H9 (cell line): Measurements from ENCODE around the gene DUS1L. TPM values are rescaled to one million over a fixed set of nuclear protein-coding genes. Genes with fewer than 3 reads are reported as not detected.

Experiments used
- DNase-seq: peaks from one replicate; pipeline ENCODE4 v3.0.0-alpha.2; 2017
- H2AFZ ChIP-seq: one replicate; pipeline ENCODE4 v1.6.1; 2013; ENCODE audit warnings: mild to moderate bottlenecking, low read length, control low read depth, moderate library complexity
- H2AK5ac ChIP-seq: 2 replicates; pipeline ENCODE4 v1.6.1; 2013; ENCODE audit warnings: low read length, control low read depth, mixed read lengths; ENCODE audit not compliant: insufficient read length
- H2BK120ac ChIP-seq: one replicate; pipeline ENCODE4 v1.6.1; 2013; ENCODE audit warnings: low read depth, mild to moderate bottlenecking, low read length, control low read depth, inconsistent platforms; ENCODE audit not compliant: poor library complexity, severe bottlenecking
- H2BK12ac ChIP-seq: 2 replicates; pipeline ENCODE4 v1.6.1; 2013; ENCODE audit warnings: low read length, control low read depth, mixed read lengths, low read depth; ENCODE audit not compliant: insufficient read length
- H2BK15ac ChIP-seq: 2 replicates; pipeline ENCODE4 v1.6.1; 2013; ENCODE audit warnings: low read depth, low read length, control low read depth
- H2BK20ac ChIP-seq: one replicate; pipeline ENCODE4 v1.6.1; 2013; ENCODE audit warnings: low read depth, mild to moderate bottlenecking, low read length, control low read depth, inconsistent platforms; ENCODE audit not compliant: poor library complexity, severe bottlenecking
- H2BK5ac ChIP-seq: 2 replicates; pipeline ENCODE4 v1.6.1; 2013; ENCODE audit warnings: low read length, control low read depth, mixed read lengths; ENCODE audit not compliant: insufficient read length
- H3K14ac ChIP-seq: 2 replicates; pipeline ENCODE4 v1.6.1; 2013; ENCODE audit warnings: low read length, control low read depth; ENCODE audit not compliant: insufficient read depth
- H3K18ac ChIP-seq: 2 replicates; pipeline ENCODE4 v1.6.1; 2013; ENCODE audit warnings: low read depth, mild to moderate bottlenecking, mixed read lengths, low read length, control low read depth; ENCODE audit not compliant: insufficient read length
- H3K23ac ChIP-seq: 2 replicates; pipeline ENCODE4 v1.6.1; 2013; ENCODE audit warnings: low read length, control low read depth, mixed read lengths, low read depth; ENCODE audit not compliant: insufficient read length
- H3K23me2 ChIP-seq: 2 replicates; pipeline ENCODE4 v1.6.1; 2013; ENCODE audit warnings: low read depth, mild to moderate bottlenecking, mixed read lengths, low read length, control low read depth; ENCODE audit not compliant: insufficient read length, poor library complexity, severe bottlenecking
- H3K27ac ChIP-seq: 2 replicates; pipeline ENCODE4 v1.5.1; 2013; ENCODE audit warnings: low read length, control low read depth, mixed read lengths, low read depth; ENCODE audit not compliant: insufficient read length
- H3K27me3 ChIP-seq: 2 replicates; pipeline ENCODE4 v1.6.1; 2013; ENCODE audit warnings: low read length, control low read depth, inconsistent platforms; ENCODE audit not compliant: insufficient read depth
- H3K4ac ChIP-seq: 2 replicates; pipeline ENCODE4 v1.6.1; 2013; ENCODE audit warnings: low read depth, mild to moderate bottlenecking, control low read depth, inconsistent platforms, low read length, moderate library complexity
- H3K4me1 ChIP-seq: 2 replicates; pipeline ENCODE4 v1.6.1; 2013; ENCODE audit warnings: low read length, control low read depth, inconsistent platforms; ENCODE audit not compliant: insufficient read depth
- H3K4me2 ChIP-seq: 2 replicates; pipeline ENCODE4 v1.6.1; 2013; ENCODE audit warnings: low read length, control low read depth, mixed read lengths; ENCODE audit not compliant: insufficient read length, insufficient read depth
- H3K56ac ChIP-seq: 2 replicates; pipeline ENCODE4 v1.6.1; 2013; ENCODE audit warnings: low read depth, mild to moderate bottlenecking, mixed read lengths, low read length, control low read depth; ENCODE audit not compliant: insufficient read length
- H3K79me1 ChIP-seq: 2 replicates; pipeline ENCODE4 v1.6.1; 2013; ENCODE audit warnings: low read depth, mild to moderate bottlenecking, moderate library complexity, low read length, control low read depth, inconsistent platforms; ENCODE audit not compliant: insufficient read depth, poor library complexity, severe bottlenecking
- H3K79me2 ChIP-seq: 2 replicates; pipeline ENCODE4 v1.6.1; 2013; ENCODE audit warnings: low read length, control low read depth, inconsistent platforms; ENCODE audit not compliant: insufficient read depth
- H3K9ac ChIP-seq: 2 replicates; pipeline ENCODE4 v1.6.1; 2013; ENCODE audit warnings: low read length, control low read depth, mixed read lengths; ENCODE audit not compliant: insufficient read length; ENCODE audit errors: extremely low read depth
- H3K9me3 ChIP-seq: one replicate; pipeline ENCODE4 v1.6.1; 2013; ENCODE audit warnings: low read depth, low read length, inconsistent platforms; ENCODE audit not compliant: control insufficient read depth
- H3T11ph ChIP-seq: one replicate; pipeline ENCODE4 v1.6.1; 2013; ENCODE audit warnings: mild to moderate bottlenecking, low read length, control low read depth, inconsistent platforms
- H4K20me1 ChIP-seq: one replicate; pipeline ENCODE4 v1.6.1; 2013; ENCODE audit not compliant: control insufficient read depth, insufficient read length, insufficient read depth
- H4K5ac ChIP-seq: 2 replicates; pipeline ENCODE4 v1.6.1; 2013; ENCODE audit warnings: low read depth, mild to moderate bottlenecking, mixed read lengths, low read length, control low read depth; ENCODE audit not compliant: insufficient read length
- H4K8ac ChIP-seq: replicated peaks from 2 replicates; pipeline ENCODE4 v1.6.1; 2013; ENCODE audit warnings: low read length, control low read depth, mixed read lengths, low read depth; ENCODE audit not compliant: insufficient read length
- H4K91ac ChIP-seq: 2 replicates; pipeline ENCODE4 v1.6.1; 2013; ENCODE audit warnings: low read depth, mild to moderate bottlenecking, moderate library complexity, mixed read lengths, low read length, control low read depth; ENCODE audit not compliant: insufficient read length
- H3K27ac Mint-ChIP-seq, 3 experiments: 2 replicates in 2 of 3; 3 replicates in 1 of 3; pipeline ENCODE4 v1.8.0; 2020 to 2021; ENCODE audit warnings: mixed read lengths in 3 of 3, mild to moderate bottlenecking in 1 of 3, moderate library complexity in 1 of 3
- H3K27me3 Mint-ChIP-seq: 2 replicates; pipeline ENCODE4 v1.8.0; 2021; ENCODE audit warnings: low read depth, mild to moderate bottlenecking, moderate library complexity, mixed read lengths
- H3K36me3 Mint-ChIP-seq, 3 experiments: 2 replicates in 2 of 3; 3 replicates in 1 of 3; pipeline ENCODE4 v1.8.0; 2020 to 2021; ENCODE audit warnings: low read depth in 3 of 3, mixed read lengths in 3 of 3; ENCODE audit not compliant: insufficient read depth in 1 of 3
- H3K4me1 Mint-ChIP-seq, 2 experiments: 2 replicates each; pipeline ENCODE4 v1.8.0; 2020; ENCODE audit warnings: mixed read lengths in 2 of 2
- H3K4me3 Mint-ChIP-seq, 2 experiments: 2 replicates in 1 of 2; 3 replicates in 1 of 2; pipeline ENCODE4 v1.8.0; 2020 to 2021; ENCODE audit warnings: mild to moderate bottlenecking in 2 of 2, mixed read lengths in 2 of 2, moderate library complexity in 1 of 2
- H3K9me3 Mint-ChIP-seq, 2 experiments: 2 replicates in 1 of 2; 3 replicates in 1 of 2; pipeline ENCODE4 v1.8.0; 2020; ENCODE audit warnings: mild to moderate bottlenecking in 2 of 2, mixed read lengths in 2 of 2, moderate library complexity in 1 of 2
- WGBS: extraction: QIAGEN DNeasy Blood & Tissue Kit; methylation state at CpG from one replicate; pipeline ENCODE4 v1.1.7; 2013; ENCODE audit warnings: missing lambda C conversion rate, low lambda C conversion rate, mixed read lengths; ENCODE audit not compliant: insufficient read length; ENCODE audit errors: extremely low coverage; 5-methylcytosine and 5-hydroxymethylcytosine counted together
- total RNA-seq: library from RNA; stranded (reverse); gene quantifications from 2 replicates; pipeline ENCODE4 v1.2.1, GENCODE V29; 2021
- TF ChIP-seq, protein P1 (sequence below): fragments of 200-600 bp; sonication (generic); conservative IDR thresholded peaks from 3 replicates; pipeline ENCODE4 v1.8.0; 2021; ENCODE audit warnings: antibody characterized with exemption, mild to moderate bottlenecking

Gene DUS1L
- total RNA-seq, 1 experiment from 2014 or later: 103 TPM

DNA sequence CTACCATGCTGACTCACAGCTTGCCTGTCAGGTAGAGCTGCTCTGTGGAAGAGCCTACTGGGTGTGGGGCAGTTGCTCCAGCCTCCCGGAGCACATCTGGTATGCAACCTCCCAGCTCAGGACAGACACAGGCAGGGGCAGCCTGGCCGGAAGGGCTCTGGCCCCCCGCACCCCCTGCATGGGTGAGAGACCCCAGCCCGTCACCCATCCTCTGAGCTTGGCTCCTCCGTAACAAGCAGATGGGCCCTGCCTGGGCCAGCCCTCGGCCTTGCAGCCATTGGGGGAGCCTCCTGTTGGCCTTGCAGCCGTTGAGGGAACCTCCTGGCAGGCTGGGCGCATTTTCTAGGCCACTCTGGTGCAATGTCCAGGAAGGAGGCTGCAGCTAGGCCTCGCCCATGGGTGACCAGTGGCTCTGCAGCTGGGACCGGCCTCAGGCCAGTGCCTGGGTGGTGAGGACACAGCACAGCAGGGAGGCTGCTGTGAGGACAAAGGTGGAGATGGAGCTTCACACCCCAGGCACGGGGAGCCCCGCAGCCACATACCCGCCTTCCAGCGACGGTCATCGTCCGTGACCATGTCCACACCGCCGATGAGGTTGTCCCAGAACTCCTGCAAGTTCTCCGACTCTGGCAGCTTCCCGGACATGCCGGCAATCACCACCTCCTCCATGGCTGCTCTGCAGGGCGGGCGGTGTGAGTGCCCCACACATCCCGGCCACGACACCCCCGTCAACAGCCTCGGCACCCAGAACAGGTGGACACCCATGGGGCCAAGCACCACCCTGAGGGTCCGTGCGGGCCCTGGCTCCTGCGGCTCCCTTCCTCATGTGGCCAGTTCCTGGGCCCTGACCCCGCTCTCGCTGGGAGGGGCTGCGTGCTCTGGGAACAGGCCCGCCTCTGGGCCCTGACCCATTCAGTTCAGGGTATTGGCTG lies 30.4 kb upstream of the DUS1L start:
- no CpG with 5 or more reads among the region's 35 CpGs for WGBS
- H3K9me3 ChIP-seq: no peaks in the 10 kb centered on the region
- H4K8ac ChIP-seq: no peak overlapping the region
- DNase-seq: no peak
- no peak overlapping the region for H4K91ac ChIP-seq
- no peak overlapping the region; the same call in 1 of the 2 replicates for H3K14ac ChIP-seq
- no peak overlapping the region for H3K27ac ChIP-seq
- H3K36me3 Mint-ChIP-seq: peaks cover 12 to 39% (median 38%) of the 10 kb centered on the region in 3 experiments; a peak in 6 of 7 replicates
- no peak overlapping the region for H2BK20ac ChIP-seq
- no peak overlapping the region for H3K23ac ChIP-seq
- H2BK5ac ChIP-seq: no peak overlapping the region
- no peaks in the 10 kb centered on the region for H3K9me3 Mint-ChIP-seq
- H3K23me2 ChIP-seq: peaks cover 14% of the 10 kb centered on the region
- H3K4ac ChIP-seq: no peak overlapping the region
- TF ChIP-seq, protein P1, sequence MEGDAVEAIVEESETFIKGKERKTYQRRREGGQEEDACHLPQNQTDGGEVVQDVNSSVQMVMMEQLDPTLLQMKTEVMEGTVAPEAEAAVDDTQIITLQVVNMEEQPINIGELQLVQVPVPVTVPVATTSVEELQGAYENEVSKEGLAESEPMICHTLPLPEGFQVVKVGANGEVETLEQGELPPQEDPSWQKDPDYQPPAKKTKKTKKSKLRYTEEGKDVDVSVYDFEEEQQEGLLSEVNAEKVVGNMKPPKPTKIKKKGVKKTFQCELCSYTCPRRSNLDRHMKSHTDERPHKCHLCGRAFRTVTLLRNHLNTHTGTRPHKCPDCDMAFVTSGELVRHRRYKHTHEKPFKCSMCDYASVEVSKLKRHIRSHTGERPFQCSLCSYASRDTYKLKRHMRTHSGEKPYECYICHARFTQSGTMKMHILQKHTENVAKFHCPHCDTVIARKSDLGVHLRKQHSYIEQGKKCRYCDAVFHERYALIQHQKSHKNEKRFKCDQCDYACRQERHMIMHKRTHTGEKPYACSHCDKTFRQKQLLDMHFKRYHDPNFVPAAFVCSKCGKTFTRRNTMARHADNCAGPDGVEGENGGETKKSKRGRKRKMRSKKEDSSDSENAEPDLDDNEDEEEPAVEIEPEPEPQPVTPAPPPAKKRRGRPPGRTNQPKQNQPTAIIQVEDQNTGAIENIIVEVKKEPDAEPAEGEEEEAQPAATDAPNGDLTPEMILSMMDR: no peak
- no peak overlapping the region for H3T11ph ChIP-seq
- no peak overlapping the region for H4K5ac ChIP-seq
- H2BK15ac ChIP-seq: no peak overlapping the region
- no peak overlapping the region for H2AK5ac ChIP-seq
- H3K27me3 ChIP-seq: no peaks in the 10 kb centered on the region
- H3K56ac ChIP-seq: no peak overlapping the region
- H2BK120ac ChIP-seq: no peak overlapping the region
- H3K9ac ChIP-seq: peak overlapping the region; percentile 53
- no peaks in the 10 kb centered on the region for H3K4me1 ChIP-seq
- peaks cover 20% of the 10 kb centered on the region; the same call in 1 of the 2 replicates for H3K79me2 ChIP-seq
- H2BK12ac ChIP-seq: no peak overlapping the region
- no peak overlapping the region for H3K18ac ChIP-seq
- no peaks in the 10 kb centered on the region for H3K27me3 Mint-ChIP-seq
- H2AFZ ChIP-seq: no peak overlapping the region
- peak overlapping the region; percentile 74 to 82 for H3K4me3 Mint-ChIP-seq
- peak overlapping the region in 2 of 3 experiments; percentile 40 to 51; a peak in 2 of 7 replicates for H3K27ac Mint-ChIP-seq
- peak overlapping the region; percentile 73 for H3K4me2 ChIP-seq
- no peaks in the 10 kb centered on the region for H4K20me1 ChIP-seq
- peaks cover 13% of the 10 kb centered on the region for H3K79me1 ChIP-seq
- peaks cover 11 to 27% of the 10 kb centered on the region in 2 experiments for H3K4me1 Mint-ChIP-seq
